Testis (tissue), 3 donors: ENCODE measurements around the gene STIP1. TPM values are rescaled to one million over a fixed set of nuclear protein-coding genes. Genes with fewer than 3 reads are reported as not detected.
A peak's percentile ranks its signal among the peaks of the same experiment; 100 is the strongest.

Experiments
- DNase-seq: peaks from one replicate; pipeline ENCODE4 v3.0.0-alpha.2; 2019
- H3K27ac ChIP-seq, 2 donors: fragments of 200-600 bp; sonication (generic); one replicate each; pipeline ENCODE4 v1.5.1; 2019
- H3K27me3 ChIP-seq: fragments of 200-600 bp; sonication (generic); one replicate; pipeline ENCODE4 v1.5.1; 2019
- H3K36me3 ChIP-seq: fragments of 200-600 bp; sonication (generic); one replicate; pipeline ENCODE4 v1.5.1; 2017; ENCODE audit warnings: low read depth; ENCODE audit errors: missing control alignments
- H3K4me1 ChIP-seq: fragments of 200-600 bp; sonication (generic); one replicate; pipeline ENCODE4 v1.5.1; 2019
- H3K4me3 ChIP-seq, 2 donors: fragments of 200-600 bp; sonication (generic); one replicate each; pipeline ENCODE4 v1.5.1; 2017 to 2019
- H3K9me3 ChIP-seq: fragments of 200-600 bp; sonication (generic); one replicate; pipeline ENCODE4 v1.5.1; 2017
- CTCF ChIP-seq, 3 experiments: fragments of 450-650 bp in 2 of 3; fragments of 200-600 bp in 1 of 3; sonication (generic) in 1 of 3; IDR thresholded peaks; one replicate each; pipeline ENCODE4 v1.5.1; 2016 to 2019; ENCODE audit warnings: antibody characterized with exemption in 3 of 3, mild to moderate bottlenecking in 2 of 3, moderate library complexity in 1 of 3
- POLR2A ChIP-seq: fragments of 450-650 bp; IDR thresholded peaks from one replicate; pipeline ENCODE4 v1.6.1; 2017; ENCODE audit warnings: antibody characterized with exemption, mild to moderate bottlenecking, moderate library complexity
- WGBS, 2 donors: methylation state at CpG; one replicate each; pipeline ENCODE4 v1.1.5; 2018; 5-methylcytosine and 5-hydroxymethylcytosine counted together
- intact Hi-C: fragments of 100-400 bp; cut with DNase I; formaldehyde crosslinking; loops from one replicate; pipeline ENCODE4 v1.15.1; 2023; ENCODE audit warnings: low total_unique reads
- polyA plus RNA-seq: library from polyadenylated mRNA; stranded (reverse); fragments of 350-450 nt; fragmentation: Illumina TruSeq; extraction: RNeasy Lipid Tissue Mini Kit (QIAGEN cat#74804); gene quantifications from one replicate; pipeline ENCODE4 v1.2.3, GENCODE V29; 2014; ENCODE audit warnings: low read depth, low replicate concordance; ENCODE audit not compliant: insufficient read depth
- total RNA-seq, 2 donors: library from RNA; depleted of rRNA; stranded (reverse); fragments of >200 nt; gene quantifications; one replicate each; pipeline ENCODE4 v1.2.3, GENCODE V29; 2016

STIP1 gene
- total and polyA plus RNA-seq, 3 donors from 2014 or later = 221 to 267 (median 247) TPM

- Histone ChIP-seq H3K27me3 (no peaks in the 10 kb centered on the region), H3K4me1 (peaks cover 29% of the 10 kb centered on the region), H3K4me3 (peak overlapping the region in 1 of 2 donors; percentile 73), H3K36me3 (no peaks in the 10 kb centered on the region), H3K27ac (peak overlapping the region in 1 of 2 donors; percentile 89), H3K9me3 (no peaks in the 10 kb centered on the region)
- TF ChIP-seq POLR2A = no peak
- TF ChIP-seq CTCF (IDR thresholded peaks at IDR 0.05) = no peak
- intact Hi-C loops = no loop called here
- 80 to 86% methylated on average over 8 to 12 of the region's 12 CpGs for WGBS, 2 donors
- DNase-seq = no peak
Observed at GRCh38 chr11:64235437-64236161, 49.6 kb downstream of the STIP1 start.

DNA sequence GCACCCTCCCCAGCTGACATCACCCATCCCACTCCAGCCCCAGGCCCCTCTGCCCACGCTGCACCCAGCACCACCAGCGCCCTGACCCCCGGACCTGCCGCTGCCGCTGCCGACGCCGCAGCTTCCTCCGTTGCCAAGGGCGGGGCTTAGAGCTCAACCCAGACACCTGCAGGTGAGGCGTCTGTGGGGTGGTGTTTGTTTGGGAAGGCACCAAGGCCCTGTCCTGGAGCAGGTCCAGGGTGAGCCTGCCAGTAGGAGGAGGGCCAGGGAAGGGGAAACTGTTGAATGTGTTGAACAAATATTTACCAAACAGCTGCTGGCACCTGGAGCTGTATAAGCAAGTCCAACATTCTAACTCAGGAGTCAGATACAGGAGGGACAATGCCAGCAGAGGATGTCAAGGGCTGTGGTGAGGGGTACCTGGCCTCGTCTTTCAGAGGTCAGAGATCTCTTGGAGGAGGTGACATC is 51.5 kb downstream of the STIP1 start:
- no peak overlapping the region for H3K4me3 ChIP-seq
- TF ChIP-seq POLR2A = no peak
- TF ChIP-seq CTCF (IDR thresholded peaks at IDR 0.05) = no peak
- no peak for DNase-seq
- H3K4me1 ChIP-seq = peaks cover 32% of the 10 kb centered on the region
- intact Hi-C loops = no loop called here
- no peaks in the 10 kb centered on the region for H3K9me3 ChIP-seq
- WGBS, 2 donors = 68 to 76% methylated on average over 12 of the region's 12 CpGs
- H3K36me3 ChIP-seq = no peaks in the 10 kb centered on the region
- no peak overlapping the region for H3K27ac ChIP-seq
- H3K27me3 ChIP-seq = no peaks in the 10 kb centered on the region

DNA sequence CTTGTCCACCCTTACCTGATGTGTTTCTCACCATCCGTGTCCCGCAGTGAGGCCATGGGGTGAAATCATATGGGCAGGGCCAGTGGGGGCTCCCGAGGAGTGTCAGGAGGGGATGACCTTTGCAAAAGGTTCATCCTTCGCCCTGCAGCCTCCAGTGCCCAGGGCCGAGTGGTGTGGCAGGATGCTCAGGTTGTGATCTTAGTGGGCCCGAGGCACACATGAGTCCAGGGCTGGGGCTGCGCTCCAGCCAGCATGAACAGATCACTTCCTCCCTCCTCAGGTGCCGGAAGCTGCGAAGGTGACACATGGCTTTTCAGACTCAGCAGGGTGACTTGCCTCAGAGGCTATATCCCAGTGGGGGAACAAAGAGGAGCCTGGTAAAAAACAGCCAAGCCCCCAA is 52.1 kb downstream of the STIP1 start:
- Histone ChIP-seq H3K9me3 (no peaks in the 10 kb centered on the region), H3K27ac (no peak overlapping the region), H3K36me3 (no peaks in the 10 kb centered on the region), H3K27me3 (no peaks in the 10 kb centered on the region), H3K4me1 (peaks cover 37% of the 10 kb centered on the region), H3K4me3 (no peak overlapping the region)
- no peak for DNase-seq
- 87% methylated on average over 9 of the region's 9 CpGs; no CpG with 5 or more reads in 1 of the 2 donors for WGBS, 2 donors
- intact Hi-C loops = no loop called here
- TF ChIP-seq POLR2A = no peak
- TF ChIP-seq CTCF (IDR thresholded peaks at IDR 0.05) = no peak

GRCh38 chr11:64238999-64239398 is 53.0 kb downstream of the STIP1 start:
- peaks cover 32% of the 10 kb centered on the region for H3K4me1 ChIP-seq
- H3K9me3 ChIP-seq = no peaks in the 10 kb centered on the region
- no peak for DNase-seq
- no peak overlapping the region for H3K27ac ChIP-seq
- WGBS, 2 donors = 76 to 78% methylated on average over 5 of the region's 5 CpGs
- intact Hi-C loops = no loop called here
- no peaks in the 10 kb centered on the region for H3K36me3 ChIP-seq
- no peaks in the 10 kb centered on the region for H3K27me3 ChIP-seq
- H3K4me3 ChIP-seq = no peak overlapping the region
- TF ChIP-seq POLR2A (no peak), CTCF (IDR thresholded peaks at IDR 0.05) (no peak)
